BJ (cell line): ENCODE data around the gene CA10. TPM values are rescaled to one million over a fixed set of nuclear protein-coding genes. Genes with fewer than 3 reads are reported as not detected.

Experiments used
- CTCF ChIA-PET: fragments of 350-600 bp; formaldehyde crosslinking; extraction: SDS; loops from one replicate; lab custom pipeline; 2021; ENCODE audit warnings: antibody characterized with exemption, inconsistent platforms; lab: Yijun Ruan, JAX
- POLR2A ChIA-PET: fragments of 300-600 bp; sonication (Branson Sonifier 250); formaldehyde crosslinking; extraction: SDS; loops from one replicate; lab custom pipeline; 2021; ENCODE audit warnings: antibody characterized with exemption; lab: Charles Lee
- DNase-seq: peaks from one replicate; pipeline ENCODE4 v3.0.0-alpha.2; 2011; ENCODE audit warnings: low read depth
- H3K27me3 ChIP-seq: 2 replicates; pipeline ENCODE4 v1.6.0; 2011; ENCODE audit warnings: low read length; ENCODE audit not compliant: control insufficient read depth, insufficient read depth
- H3K36me3 ChIP-seq: 2 replicates; pipeline ENCODE4 v1.5.1; 2011; ENCODE audit warnings: low read length; ENCODE audit not compliant: control insufficient read depth, insufficient read depth
- H3K4me3 ChIP-seq: 2 replicates; pipeline ENCODE4 v1.5.1; 2011; ENCODE audit warnings: low read depth, mild to moderate bottlenecking, control low read depth, low read length
- polyA plus RNA-seq: library from polyadenylated mRNA; depleted of rRNA; stranded (reverse); fragments of >200 nt; gene quantifications from 2 replicates; pipeline ENCODE4 v1.2.3, GENCODE V29; 2011
- TF ChIP-seq, protein P1 (sequence below): IDR thresholded peaks from 2 replicates; pipeline ENCODE4 v1.5.1; 2011; ENCODE audit warnings: low read depth, mild to moderate bottlenecking, control low read depth, inconsistent platforms, low read length, moderate library complexity; ENCODE audit not compliant: insufficient read depth

The CA10 gene
- polyA plus RNA-seq, 1 experiment: not detected

DNA sequence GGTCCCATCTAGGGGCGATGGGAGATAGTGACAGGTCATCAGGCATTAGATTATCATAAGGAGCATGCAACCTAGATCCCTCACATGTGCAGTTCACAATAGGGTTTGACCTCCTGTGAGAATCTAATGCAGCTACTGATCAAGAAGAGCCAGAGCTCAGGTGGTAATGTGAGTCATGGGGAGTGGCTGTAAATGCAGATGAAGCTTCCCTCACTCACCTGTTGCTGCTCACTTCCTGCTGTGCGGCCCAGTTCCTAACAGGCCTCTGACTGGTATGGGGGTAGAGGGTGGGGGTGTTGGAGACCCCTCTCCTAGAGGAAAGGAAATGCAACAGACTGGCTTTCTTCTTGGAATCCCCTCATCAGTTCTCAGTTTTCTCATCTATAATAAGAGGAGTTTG is 131.4 kb downstream of the CA10 start:
- ChIA-PET POLR2A (no interaction called here), CTCF (no interaction called here)
- no peak overlapping the region for H3K4me3 ChIP-seq
- H3K27me3 ChIP-seq: no peaks in the 10 kb centered on the region
- TF ChIP-seq, protein P1, sequence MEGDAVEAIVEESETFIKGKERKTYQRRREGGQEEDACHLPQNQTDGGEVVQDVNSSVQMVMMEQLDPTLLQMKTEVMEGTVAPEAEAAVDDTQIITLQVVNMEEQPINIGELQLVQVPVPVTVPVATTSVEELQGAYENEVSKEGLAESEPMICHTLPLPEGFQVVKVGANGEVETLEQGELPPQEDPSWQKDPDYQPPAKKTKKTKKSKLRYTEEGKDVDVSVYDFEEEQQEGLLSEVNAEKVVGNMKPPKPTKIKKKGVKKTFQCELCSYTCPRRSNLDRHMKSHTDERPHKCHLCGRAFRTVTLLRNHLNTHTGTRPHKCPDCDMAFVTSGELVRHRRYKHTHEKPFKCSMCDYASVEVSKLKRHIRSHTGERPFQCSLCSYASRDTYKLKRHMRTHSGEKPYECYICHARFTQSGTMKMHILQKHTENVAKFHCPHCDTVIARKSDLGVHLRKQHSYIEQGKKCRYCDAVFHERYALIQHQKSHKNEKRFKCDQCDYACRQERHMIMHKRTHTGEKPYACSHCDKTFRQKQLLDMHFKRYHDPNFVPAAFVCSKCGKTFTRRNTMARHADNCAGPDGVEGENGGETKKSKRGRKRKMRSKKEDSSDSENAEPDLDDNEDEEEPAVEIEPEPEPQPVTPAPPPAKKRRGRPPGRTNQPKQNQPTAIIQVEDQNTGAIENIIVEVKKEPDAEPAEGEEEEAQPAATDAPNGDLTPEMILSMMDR: no peak
- no peak for DNase-seq
- no peaks in the 10 kb centered on the region for H3K36me3 ChIP-seq

DNA sequence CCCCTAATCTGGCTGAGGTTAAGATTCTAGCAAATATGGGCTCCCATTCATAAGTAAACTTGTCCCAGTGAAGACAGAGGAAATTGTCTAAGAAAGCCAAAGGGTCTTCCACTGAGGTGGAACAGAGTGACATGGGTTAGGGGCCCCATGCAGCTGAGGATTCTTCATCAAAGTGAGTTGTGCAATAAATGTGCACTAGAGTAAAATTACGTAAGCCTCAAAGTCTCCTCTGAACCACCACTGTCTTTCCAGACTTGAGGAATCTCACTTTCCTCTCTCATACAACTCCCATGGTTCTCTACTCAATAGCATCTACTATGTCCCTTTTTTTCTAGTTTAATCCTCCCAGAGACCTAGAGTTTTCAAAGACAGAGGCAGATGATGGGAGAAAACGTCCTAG is 132.4 kb downstream of the CA10 start:
- CTCF ChIA-PET: interaction anchor here (1.6 kb wide), 1 partner anchor 23 kb away, joined by 3 read pairs; no protein-coding TSS in a partner anchor
- H3K36me3 ChIP-seq: no peaks in the 10 kb centered on the region
- H3K4me3 ChIP-seq: no peak overlapping the region
- TF ChIP-seq, protein P1: no peak
- POLR2A ChIA-PET: no interaction called here
- H3K27me3 ChIP-seq: no peaks in the 10 kb centered on the region
- no peak for DNase-seq

DNA sequence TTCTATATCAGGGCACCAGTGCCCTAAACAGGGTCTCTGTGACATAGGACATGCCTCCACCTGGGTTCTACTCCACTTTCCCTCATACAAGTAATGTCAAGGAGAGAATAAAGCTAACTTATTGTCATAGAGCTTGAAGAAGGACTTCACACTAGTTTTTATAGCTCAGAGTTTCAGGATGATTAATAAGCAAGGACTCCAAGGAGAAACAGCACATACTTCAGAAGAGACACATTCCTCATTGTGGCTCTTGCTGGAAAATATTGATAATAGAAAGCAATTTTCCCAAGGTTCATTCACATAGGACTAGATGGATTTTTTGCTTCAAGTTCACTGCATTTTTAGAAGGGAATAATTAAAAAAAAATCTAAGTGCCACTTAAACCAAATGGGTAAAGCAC is 133.3 kb downstream of the CA10 start:
- DNase-seq: no peak
- no peak overlapping the region for H3K4me3 ChIP-seq
- no peaks in the 10 kb centered on the region for H3K36me3 ChIP-seq
- POLR2A ChIA-PET: no interaction called here
- CTCF ChIA-PET: interaction anchor here (1.6 kb wide), 1 partner anchor 22 kb away, joined by 3 read pairs; no protein-coding TSS in a partner anchor
- no peaks in the 10 kb centered on the region for H3K27me3 ChIP-seq
- TF ChIP-seq, protein P1: no peak

DNA sequence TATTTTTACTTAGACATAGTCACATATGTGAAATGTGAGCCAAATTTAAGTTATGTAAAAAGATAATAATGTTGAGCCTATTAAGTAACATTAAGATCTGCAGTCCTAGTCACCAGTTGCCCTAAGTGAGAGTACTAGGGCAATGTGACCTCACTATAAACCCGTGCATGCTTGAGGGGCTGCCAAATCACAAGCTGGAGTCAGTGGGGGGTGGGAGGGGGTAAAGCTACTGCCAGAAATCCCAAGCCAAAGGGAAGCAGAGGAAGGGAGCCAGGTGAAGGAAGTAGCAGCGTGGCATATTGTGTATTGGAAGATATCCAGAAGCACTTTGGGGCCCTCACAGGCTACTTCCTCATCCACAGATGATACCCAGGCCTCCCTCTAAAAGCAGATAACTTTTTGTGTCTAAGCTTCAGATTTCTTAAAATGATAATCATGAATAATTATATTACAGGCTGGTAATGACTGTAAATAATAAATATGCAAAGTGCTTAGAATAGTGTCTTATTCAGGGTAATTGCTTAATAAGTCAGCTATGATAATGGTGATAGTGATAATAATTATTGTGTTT is 134.1 kb downstream of the CA10 start:
- Histone ChIP-seq H3K4me3 (no peak overlapping the region), H3K27me3 (no peaks in the 10 kb centered on the region), H3K36me3 (no peaks in the 10 kb centered on the region)
- ChIA-PET CTCF (interaction anchor here (1.6 kb wide), 1 partner anchor 21 kb away, joined by 3 read pairs; no protein-coding TSS in a partner anchor), POLR2A (no interaction called here)
- no peak for DNase-seq
- TF ChIP-seq, protein P1: no peak

DNA sequence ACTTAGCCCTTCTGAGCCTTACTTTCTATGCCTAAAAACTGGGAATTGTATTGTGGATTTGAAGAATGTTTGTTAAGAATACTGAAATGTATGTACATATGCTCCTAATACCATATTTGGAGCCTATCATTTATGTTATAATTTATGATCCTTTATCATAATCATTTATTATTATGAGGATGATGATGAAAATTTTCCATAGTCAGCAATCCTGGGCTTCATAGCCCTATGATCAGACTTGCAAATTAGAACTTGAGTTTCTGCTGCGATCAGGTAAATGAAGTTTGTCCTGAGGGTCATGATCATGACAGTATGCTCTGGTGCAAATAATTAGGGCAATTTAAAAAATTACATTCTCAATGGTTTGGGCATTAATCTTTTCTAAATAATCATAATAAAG is 147.4 kb downstream of the CA10 start:
- H3K36me3 ChIP-seq: no peaks in the 10 kb centered on the region
- H3K27me3 ChIP-seq: no peaks in the 10 kb centered on the region
- TF ChIP-seq, protein P1: no peak
- ChIA-PET POLR2A (no interaction called here), CTCF (no interaction called here)
- H3K4me3 ChIP-seq: no peak overlapping the region
- DNase-seq: no peak
